Measurements from ENCODE around the gene DHRS4. TPM values are rescaled to one million over a fixed set of nuclear protein-coding genes. Genes with fewer than 3 reads are reported as not detected.

Gene DHRS4
- total RNA-seq: 10 to 100 TPM; 16.6 to 38.7 (median 25.4) TPM
- 10 to 100 TPM; 25.2 to 38.8 TPM for polyA plus RNA-seq
- long read RNA-seq, donor 1, transcript DHRS4-203 (5 exons, 727 nt): minor isoform, 21 of 71 reads
- long read RNA-seq, donor 1, transcript DHRS4-201 (8 exons, 1,443 nt): major isoform, 40 of 71 reads
- long read RNA-seq, donor 1, partial matches to known transcripts: 2 of 71 reads
- long read RNA-seq, donor 1, other reads (novel, unspliced or antisense): 6 of 71 reads
- long read RNA-seq, donor 2, transcript DHRS4-201 (8 exons, 1,443 nt): minor isoform, 18 of 52 reads
- long read RNA-seq, donor 2, transcript DHRS4-204 (4 exons, 1,340 nt): minor isoform, 5 of 52 reads
- long read RNA-seq, donor 2, transcript DHRS4-203 (5 exons, 727 nt): major isoform, 23 of 52 reads
- long read RNA-seq, donor 2, partial matches to known transcripts: 5 of 52 reads
- long read RNA-seq, donor 2, other reads (novel, unspliced or antisense): 0 of 52 reads
- long read RNA-seq, donor 3, transcript DHRS4-203 (5 exons, 727 nt): major isoform, 14 of 34 reads
- long read RNA-seq, donor 3, transcript DHRS4-201 (8 exons, 1,443 nt): minor isoform, 12 of 34 reads
- long read RNA-seq, donor 3, partial matches to known transcripts: 2 of 34 reads
- long read RNA-seq, donor 3, other reads (novel, unspliced or antisense): 5 of 34 reads

DNA sequence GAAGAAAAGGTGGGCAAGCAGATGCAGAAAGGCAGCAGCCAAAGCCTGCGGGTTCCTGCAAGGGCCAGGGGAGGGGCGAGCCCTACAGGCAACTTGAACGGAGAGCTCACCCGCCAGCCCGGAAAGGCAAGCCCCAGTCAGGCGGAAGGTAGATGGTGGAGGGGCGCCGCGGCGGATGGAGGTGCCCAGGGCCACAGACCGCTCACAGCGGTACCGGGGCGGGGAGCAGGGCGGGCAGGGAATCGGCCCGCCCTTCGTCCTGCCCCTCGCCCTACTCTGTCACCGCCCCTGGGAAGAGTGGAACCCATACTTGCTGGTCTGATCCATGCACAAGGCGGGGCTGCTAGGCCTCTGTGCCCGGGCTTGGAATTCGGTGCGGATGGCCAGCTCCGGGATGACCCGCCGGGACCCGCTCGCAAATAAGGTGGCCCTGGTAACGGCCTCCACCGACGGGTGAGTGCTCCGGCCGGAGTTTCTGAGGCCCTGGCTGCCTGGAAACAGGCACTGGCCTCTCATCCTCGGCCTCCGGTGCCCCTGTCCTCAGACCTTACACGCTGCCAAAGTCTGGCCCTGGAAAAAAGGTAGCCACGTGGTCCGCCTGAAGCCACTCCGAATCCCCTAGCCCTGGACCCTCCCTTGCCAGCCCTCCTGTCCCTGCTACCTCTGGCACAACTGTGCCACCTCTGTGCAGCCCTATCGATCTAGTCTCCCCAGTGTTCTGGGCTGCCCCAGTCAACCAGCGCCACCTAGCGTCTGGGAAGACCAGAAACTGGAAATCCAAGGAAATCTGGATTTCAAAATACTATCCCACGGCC lies at the start of gene DHRS4:
Gene DHRS4, plus strand, starts transcription at position 307 of the 815 bp plus-strand sequence. Its CDS starts 19 bp downstream, at position 326.
- WGBS, 3 donors: 0% methylated on average over 43 to 44 of the region's 44 CpGs
- Histone ChIP-seq H3K4me1 (ENCODE audit: insufficient read depth) (peaks cover 7% of the 10 kb centered on the region), H3K36me3 (no peaks in the 10 kb centered on the region), H3K27ac (peak within 1 kb of the TSS; percentile 57 to 86), H3K27me3 (no peaks in the 10 kb centered on the region), H3K9me3 (no peaks in the 10 kb centered on the region), H3K4me3 (peak within 1 kb of the TSS; percentile 75)
- peak; percentile 84 to 93 (median 85) for DNase-seq
- intact Hi-C loops (cut with DNase I): loop anchor here in 1 of 4 donors (5.0 kb wide), 1 partner anchor 366 kb away; no protein-coding TSS in a partner anchor
- TF ChIP-seq, protein P1, sequence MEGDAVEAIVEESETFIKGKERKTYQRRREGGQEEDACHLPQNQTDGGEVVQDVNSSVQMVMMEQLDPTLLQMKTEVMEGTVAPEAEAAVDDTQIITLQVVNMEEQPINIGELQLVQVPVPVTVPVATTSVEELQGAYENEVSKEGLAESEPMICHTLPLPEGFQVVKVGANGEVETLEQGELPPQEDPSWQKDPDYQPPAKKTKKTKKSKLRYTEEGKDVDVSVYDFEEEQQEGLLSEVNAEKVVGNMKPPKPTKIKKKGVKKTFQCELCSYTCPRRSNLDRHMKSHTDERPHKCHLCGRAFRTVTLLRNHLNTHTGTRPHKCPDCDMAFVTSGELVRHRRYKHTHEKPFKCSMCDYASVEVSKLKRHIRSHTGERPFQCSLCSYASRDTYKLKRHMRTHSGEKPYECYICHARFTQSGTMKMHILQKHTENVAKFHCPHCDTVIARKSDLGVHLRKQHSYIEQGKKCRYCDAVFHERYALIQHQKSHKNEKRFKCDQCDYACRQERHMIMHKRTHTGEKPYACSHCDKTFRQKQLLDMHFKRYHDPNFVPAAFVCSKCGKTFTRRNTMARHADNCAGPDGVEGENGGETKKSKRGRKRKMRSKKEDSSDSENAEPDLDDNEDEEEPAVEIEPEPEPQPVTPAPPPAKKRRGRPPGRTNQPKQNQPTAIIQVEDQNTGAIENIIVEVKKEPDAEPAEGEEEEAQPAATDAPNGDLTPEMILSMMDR (IDR thresholded peaks at IDR 0.05): peak; percentile 82 to 90 (median 87)
- TF ChIP-seq POLR2A (IDR thresholded peaks at IDR 0.05): peak; percentile 39
- no peak for TF ChIP-seq EP300 (IDR thresholded peaks at IDR 0.05)

DNA sequence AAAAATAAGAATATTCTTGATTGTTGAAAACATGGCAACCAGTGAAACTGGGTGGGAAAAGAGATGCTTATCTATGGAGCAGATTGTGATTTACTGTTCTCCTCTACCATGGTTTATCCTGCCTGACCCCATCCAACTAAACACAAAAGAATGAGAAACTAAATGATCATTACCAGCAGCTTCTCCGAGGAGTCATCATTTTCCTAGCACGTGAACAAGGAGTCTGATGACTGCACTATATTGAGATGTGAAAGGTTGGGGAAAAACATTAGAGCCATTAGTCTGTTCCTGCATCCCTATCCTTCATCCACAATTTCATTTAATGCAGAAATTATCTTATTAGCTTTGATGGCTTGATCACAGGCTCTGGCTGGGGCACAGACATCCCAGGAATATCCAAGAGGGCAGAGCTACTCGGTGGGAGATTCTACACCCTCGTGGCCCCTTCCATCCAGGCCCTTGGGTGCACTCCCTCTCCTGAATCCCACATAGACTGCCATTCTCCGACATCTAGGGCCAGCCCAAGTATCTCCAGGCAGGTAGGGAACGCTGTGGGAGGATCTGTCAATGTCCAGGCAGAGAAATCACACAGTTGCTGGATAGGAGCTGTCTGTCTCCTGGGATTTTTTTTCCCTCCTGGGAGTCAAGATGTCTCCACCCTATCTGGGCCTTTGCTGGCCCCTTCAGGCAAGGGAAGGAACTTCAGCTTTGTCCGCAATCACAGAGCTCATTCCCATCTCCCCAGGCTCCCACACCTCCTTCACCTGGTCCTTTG lies 43.3 kb upstream of the DHRS4 start:
- H3K36me3 ChIP-seq: no peaks in the 10 kb centered on the region
- 70 to 78% (median 76%) methylated on average over 7 of the region's 7 CpGs for WGBS, 3 donors
- intact Hi-C loops (cut with DNase I): loop anchor here in 2 of 4 donors (10.0 kb wide), 2 partner anchors 265 to 275 kb away; partner anchors contain the start of gene DHRS2 (in 1 of the 2)
- peak in 3 of 5 donors; percentile 34 to 52 (median 45) for DNase-seq
- no peaks in the 10 kb centered on the region for H3K27me3 ChIP-seq
- no peak overlapping the region for H3K4me3 ChIP-seq
- no peak overlapping the region for H3K27ac ChIP-seq
- H3K9me3 ChIP-seq: no peaks in the 10 kb centered on the region
- H3K4me1 ChIP-seq (ENCODE audit: insufficient read depth): no peaks in the 10 kb centered on the region
- TF ChIP-seq, protein P1 (IDR thresholded peaks at IDR 0.05): peak in 1 of 3 donors; percentile 45
- TF ChIP-seq EP300 (IDR thresholded peaks at IDR 0.05): no peak
- TF ChIP-seq POLR2A (IDR thresholded peaks at IDR 0.05): no peak

DNA sequence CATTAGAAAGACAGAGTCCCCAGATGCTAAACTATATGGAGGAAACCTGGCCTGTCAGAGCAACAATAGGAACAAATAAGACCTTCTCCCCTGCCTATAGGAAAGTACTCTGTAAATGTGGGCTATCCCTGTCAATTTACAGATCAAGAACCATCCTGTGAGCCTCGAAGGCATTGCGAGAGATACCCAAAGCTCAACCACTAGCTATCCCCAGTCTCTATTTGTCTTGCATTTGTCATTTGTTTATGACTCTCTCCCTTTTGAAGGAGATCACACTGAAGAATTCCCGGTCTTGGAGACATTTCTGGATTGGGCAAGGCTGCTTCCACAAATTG lies 42.7 kb upstream of the DHRS4 start:
- peaks cover under 1% of the 10 kb centered on the region for H3K4me1 ChIP-seq (ENCODE audit: insufficient read depth)
- no peaks in the 10 kb centered on the region for H3K36me3 ChIP-seq
- no peak overlapping the region for H3K4me3 ChIP-seq
- intact Hi-C loops (cut with DNase I): loop anchor here in 2 of 4 donors (10.0 kb wide), 2 partner anchors 266 to 276 kb away; partner anchors contain the start of gene DHRS2 (in 1 of the 2)
- no peak for DNase-seq
- 96% methylated on average over 3 of the region's 3 CpGs for WGBS, 3 donors
- no peak overlapping the region for H3K27ac ChIP-seq
- TF ChIP-seq, protein P1 (IDR thresholded peaks at IDR 0.05): no peak
- no peak for TF ChIP-seq POLR2A (IDR thresholded peaks at IDR 0.05)
- TF ChIP-seq EP300 (IDR thresholded peaks at IDR 0.05): no peak
- H3K9me3 ChIP-seq: no peaks in the 10 kb centered on the region
- no peaks in the 10 kb centered on the region for H3K27me3 ChIP-seq
